RWPE2 (cell line): ENCODE results near the gene BMPER.

ENCODE experiments used
- ATAC-seq: fragments of 200-7000 bp; cut with Tn5 transposase; 3 replicates; pipeline ENCODE4 v1.9.1; 2021; ENCODE audit warnings: low read depth
- DNase-seq: peaks from one replicate; pipeline ENCODE4 v3.0.0-alpha.2; 2020; ENCODE audit warnings: low spot score
- H3K27ac ChIP-seq: fragments of 450-650 bp; 2 replicates; pipeline ENCODE4 v1.5.1; 2017; ENCODE audit warnings: mild to moderate bottlenecking; ENCODE audit not compliant: poor library complexity, severe bottlenecking
- H3K27me3 ChIP-seq: fragments of 250-450 bp; sonication (Bioruptor Pico); 2 replicates; pipeline ENCODE4 v1.5.1; 2021; ENCODE audit warnings: mild to moderate bottlenecking, moderate library complexity; ENCODE audit not compliant: insufficient read depth, poor library complexity, severe bottlenecking
- H3K36me3 ChIP-seq: fragments of 250-450 bp; sonication (Bioruptor Pico); 2 replicates; pipeline ENCODE4 v1.5.1; 2020; ENCODE audit warnings: low read depth, mild to moderate bottlenecking, moderate library complexity
- H3K4me1 ChIP-seq: fragments of 250-450 bp; sonication (Bioruptor Pico); 2 replicates; pipeline ENCODE4 v1.5.1; 2021; ENCODE audit warnings: mild to moderate bottlenecking, moderate library complexity; ENCODE audit not compliant: insufficient read depth, poor library complexity, severe bottlenecking
- H3K4me3 ChIP-seq: fragments of 250-450 bp; sonication (Bioruptor Pico); 2 replicates; pipeline ENCODE4 v1.5.1; 2021; ENCODE audit warnings: mild to moderate bottlenecking, moderate library complexity; ENCODE audit not compliant: severe bottlenecking
- H3K9me3 ChIP-seq: fragments of 250-450 bp; sonication (Bioruptor Pico); 2 replicates; pipeline ENCODE4 v1.5.1; 2021; ENCODE audit warnings: mild to moderate bottlenecking, moderate library complexity; ENCODE audit not compliant: severe bottlenecking
- TF ChIP-seq, protein P1 (sequence below): fragments of 450-650 bp; IDR thresholded peaks from one replicate; pipeline ENCODE4 v1.5.1; 2017; ENCODE audit warnings: mild to moderate bottlenecking, moderate library complexity; ENCODE audit not compliant: poor library complexity, severe bottlenecking

The BMPER gene

DNA sequence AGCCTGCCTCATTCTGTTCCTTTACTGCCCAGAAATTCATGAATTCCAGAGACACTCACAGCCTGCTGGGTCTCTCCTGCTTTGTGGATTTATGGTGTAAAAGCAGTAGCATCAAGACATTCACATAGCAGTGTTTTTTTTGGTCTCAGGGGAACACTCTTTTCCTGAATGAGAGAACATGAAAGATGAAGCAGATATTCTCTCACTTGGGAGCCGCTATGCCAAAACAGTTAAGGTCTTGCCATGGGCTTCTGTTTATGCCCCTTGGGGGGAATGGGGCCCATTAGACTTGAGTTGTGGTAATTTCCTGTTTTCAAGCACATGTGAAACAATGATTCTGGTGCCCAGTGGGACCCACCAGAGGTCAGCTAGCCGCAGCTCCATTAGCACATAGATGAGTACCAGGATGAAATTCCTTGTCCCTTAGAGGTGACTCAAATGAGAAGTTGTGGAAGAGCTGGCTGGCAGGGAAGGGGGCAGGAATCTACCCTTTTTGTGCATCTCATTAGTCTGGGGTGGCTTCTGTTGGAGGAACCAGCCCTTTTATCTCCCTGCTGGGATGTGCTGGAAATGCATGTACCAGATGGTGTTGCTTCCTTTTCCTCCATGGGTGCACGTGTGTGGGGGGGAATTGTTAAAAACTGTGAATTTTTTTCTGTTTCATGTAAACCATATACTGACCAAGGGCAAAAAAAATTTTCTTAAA is 13.3 kb downstream of the BMPER start:
- Histone ChIP-seq H3K27me3 (no peaks in the 10 kb centered on the region), H3K36me3 (no peaks in the 10 kb centered on the region), H3K4me3 (no peak overlapping the region), H3K9me3 (no peaks in the 10 kb centered on the region), H3K27ac (no peak overlapping the region), H3K4me1 (no peaks in the 10 kb centered on the region)
- no peak for ATAC-seq
- DNase-seq = no peak
- TF ChIP-seq, protein P1, sequence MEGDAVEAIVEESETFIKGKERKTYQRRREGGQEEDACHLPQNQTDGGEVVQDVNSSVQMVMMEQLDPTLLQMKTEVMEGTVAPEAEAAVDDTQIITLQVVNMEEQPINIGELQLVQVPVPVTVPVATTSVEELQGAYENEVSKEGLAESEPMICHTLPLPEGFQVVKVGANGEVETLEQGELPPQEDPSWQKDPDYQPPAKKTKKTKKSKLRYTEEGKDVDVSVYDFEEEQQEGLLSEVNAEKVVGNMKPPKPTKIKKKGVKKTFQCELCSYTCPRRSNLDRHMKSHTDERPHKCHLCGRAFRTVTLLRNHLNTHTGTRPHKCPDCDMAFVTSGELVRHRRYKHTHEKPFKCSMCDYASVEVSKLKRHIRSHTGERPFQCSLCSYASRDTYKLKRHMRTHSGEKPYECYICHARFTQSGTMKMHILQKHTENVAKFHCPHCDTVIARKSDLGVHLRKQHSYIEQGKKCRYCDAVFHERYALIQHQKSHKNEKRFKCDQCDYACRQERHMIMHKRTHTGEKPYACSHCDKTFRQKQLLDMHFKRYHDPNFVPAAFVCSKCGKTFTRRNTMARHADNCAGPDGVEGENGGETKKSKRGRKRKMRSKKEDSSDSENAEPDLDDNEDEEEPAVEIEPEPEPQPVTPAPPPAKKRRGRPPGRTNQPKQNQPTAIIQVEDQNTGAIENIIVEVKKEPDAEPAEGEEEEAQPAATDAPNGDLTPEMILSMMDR = no peak

DNA sequence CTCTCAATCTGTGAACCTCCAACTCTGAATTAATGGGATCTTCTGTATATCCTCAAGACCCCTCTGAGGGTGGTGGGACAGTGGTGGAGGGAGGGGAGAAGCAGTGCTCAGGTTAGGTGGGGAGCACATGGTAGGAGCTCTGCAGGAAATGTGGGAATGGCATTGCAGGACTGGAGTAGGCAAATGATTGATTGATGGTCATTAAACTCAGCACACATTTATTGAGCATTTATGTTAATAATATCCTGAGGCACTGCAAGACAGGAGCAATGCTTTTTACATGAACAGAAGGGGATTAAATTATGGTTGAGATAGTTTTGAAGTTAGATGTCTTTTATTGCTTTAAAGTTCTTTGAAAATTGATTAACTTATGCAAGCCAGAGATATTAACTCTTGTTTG is 14.1 kb downstream of the BMPER start:
- H3K4me1 ChIP-seq = no peaks in the 10 kb centered on the region
- H3K9me3 ChIP-seq = no peaks in the 10 kb centered on the region
- TF ChIP-seq, protein P1 = no peak
- H3K4me3 ChIP-seq = no peak overlapping the region
- no peak for DNase-seq
- H3K36me3 ChIP-seq = no peaks in the 10 kb centered on the region
- no peak for ATAC-seq
- H3K27ac ChIP-seq = no peak overlapping the region
- no peaks in the 10 kb centered on the region for H3K27me3 ChIP-seq

DNA sequence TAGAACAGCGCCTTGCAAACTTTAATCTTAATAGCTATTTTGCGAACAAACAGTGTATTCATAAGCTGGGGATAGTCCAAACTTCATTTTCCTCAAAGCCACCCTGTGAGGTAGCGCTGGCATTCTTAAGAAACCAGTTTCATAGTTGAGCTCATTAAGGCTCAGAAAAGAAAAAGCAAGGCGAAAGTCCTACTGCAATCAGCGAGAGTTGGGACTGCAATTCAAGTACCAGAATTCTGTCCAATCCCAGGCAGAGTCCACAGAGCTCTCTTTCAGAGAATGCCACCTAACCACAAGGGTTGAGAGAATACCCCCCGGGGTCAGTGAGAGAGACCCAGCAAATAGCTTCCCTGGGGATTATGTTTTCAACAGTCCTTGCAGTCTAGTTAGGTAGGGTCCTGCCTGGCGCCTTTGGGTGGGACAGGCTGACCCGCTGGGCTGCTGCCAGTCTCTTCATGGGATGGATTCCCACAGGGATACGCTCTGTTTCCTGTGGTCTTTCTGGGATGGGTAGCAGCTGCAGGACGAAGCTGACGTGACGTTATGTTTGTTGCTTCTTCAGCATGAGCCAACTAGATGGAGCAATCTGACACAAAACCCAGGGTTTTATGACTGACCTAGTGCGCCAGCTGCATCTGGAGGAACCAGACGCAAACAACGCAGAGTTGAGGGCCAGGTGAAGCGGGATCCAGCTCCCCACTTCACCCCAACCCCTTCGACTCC is 16.0 kb downstream of the BMPER start:
- H3K9me3 ChIP-seq = no peaks in the 10 kb centered on the region

DNA sequence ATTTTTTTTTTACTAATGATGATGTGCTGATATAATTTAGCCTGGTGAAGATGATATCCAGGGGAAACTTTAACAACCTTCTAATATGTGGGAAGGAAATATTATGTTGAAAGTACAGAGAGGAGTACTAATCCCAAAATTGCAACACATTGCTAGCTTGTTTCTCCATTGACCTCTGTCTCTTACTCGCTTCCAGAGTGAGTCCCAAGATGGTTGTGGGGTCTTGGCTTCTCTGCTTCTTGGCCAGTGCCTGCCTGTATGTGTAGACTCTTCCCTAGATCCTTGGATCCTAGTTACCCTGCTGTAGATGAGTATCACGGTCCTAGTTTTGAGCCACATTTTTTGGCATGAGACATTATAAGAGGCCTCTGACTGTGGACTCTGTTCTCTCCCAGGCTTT is 17.5 kb downstream of the BMPER start:
- no peaks in the 10 kb centered on the region for H3K9me3 ChIP-seq
- DNase-seq = no peak
- H3K36me3 ChIP-seq = no peaks in the 10 kb centered on the region
- H3K4me1 ChIP-seq = no peaks in the 10 kb centered on the region
- no peak overlapping the region for H3K27ac ChIP-seq
- H3K4me3 ChIP-seq = no peak overlapping the region
- TF ChIP-seq, protein P1 = no peak
- ATAC-seq = no peak
- H3K27me3 ChIP-seq = no peaks in the 10 kb centered on the region

More for the DNA sequence above, 16.0 kb downstream of the BMPER start:
- no peaks in the 10 kb centered on the region for H3K36me3 ChIP-seq
- H3K4me3 ChIP-seq = no peak overlapping the region
- H3K4me1 ChIP-seq = no peaks in the 10 kb centered on the region
- no peaks in the 10 kb centered on the region for H3K27me3 ChIP-seq
- DNase-seq (no peak), ATAC-seq (no peak)
- TF ChIP-seq, protein P1 = no peak
- H3K27ac ChIP-seq = no peak overlapping the region
